ENCODE results near the gene ZBTB12. TPM values are rescaled to one million over a fixed set of nuclear protein-coding genes. Genes with fewer than 3 reads are reported as not detected.

ZBTB12 gene
- total and polyA plus RNA-seq, 9 of the 15 experiments (the other 6 are each of a cell fraction or from before 2014, with no cell fraction given), result 0.03 to 12.4 (median 5.8) TPM; not detected in 1

DNA sequence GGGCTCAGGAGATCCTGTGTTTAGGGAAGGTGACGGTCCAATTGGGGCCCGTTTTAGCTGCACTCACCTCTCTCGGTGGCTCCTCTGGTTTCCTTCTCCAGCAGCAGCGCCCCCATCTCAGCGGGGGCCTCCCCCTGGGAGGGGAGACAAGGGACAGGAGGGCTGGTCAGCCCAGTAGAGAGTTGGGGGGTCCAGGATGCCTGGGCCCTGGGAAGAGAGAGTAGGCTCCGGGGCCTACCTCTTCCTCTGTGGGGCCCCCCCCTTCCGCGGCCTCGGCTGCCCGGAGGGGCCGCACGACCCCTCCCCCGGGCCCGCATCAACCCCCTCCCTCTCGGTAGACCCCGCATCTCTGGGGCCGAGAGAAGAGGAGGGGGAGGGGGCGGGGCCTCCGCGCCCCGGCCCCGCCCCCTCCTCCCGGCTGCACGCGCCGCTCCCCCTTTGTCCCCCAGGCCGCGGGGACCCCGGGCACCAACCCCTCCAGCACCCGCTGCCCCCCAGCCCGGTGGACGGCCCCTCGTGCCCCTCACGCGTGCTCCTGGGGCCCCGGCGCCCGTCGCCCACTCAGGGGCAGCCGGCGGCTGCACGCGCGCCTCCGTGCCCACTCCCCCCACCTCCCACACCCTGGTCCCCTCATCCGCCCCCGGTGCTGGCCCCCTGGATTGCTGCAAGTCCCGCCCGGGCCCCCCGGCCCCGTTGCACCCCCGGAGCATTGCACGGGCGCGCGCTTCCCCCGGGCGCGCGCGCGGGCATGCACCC is 4.9 kb downstream of the ZBTB12 start (continued):
- TF ChIP-seq ETV1 (tag; conservative IDR thresholded peaks at IDR 0.05; ENCODE audit: low read depth) (no peak), ATF7 (IDR thresholded peaks at IDR 0.05) (no peak), FUS (optimal IDR thresholded peaks at IDR 0.05; ENCODE audit: low read depth, low read length) (no peak), FOXK1 (CRISPR knock-in tag; IDR thresholded peaks at IDR 0.05; ENCODE audit: borderline replicate concordance) (no peak), COPS2 (conservative IDR thresholded peaks at IDR 0.05) (no peak), BRCA1 (IDR thresholded peaks at IDR 0.05) (no peak), BRCA1 (CRISPR knock-in tag; IDR thresholded peaks at IDR 0.05) (no peak), HLTF (IDR thresholded peaks at IDR 0.05) (no peak), SUPT5H (IDR thresholded peaks at IDR 0.05) (no peak), CBX8 (IDR thresholded peaks at IDR 0.05; ENCODE audit: borderline replicate concordance, extremely low read depth, low read depth, low read length, poor library complexity, severe bottlenecking) (no peak), PHF21A (IDR thresholded peaks at IDR 0.05; ENCODE audit: borderline replicate concordance, low read depth) (no peak), PHF8 (IDR thresholded peaks at IDR 0.05; ENCODE audit: borderline replicate concordance, low read length) (peak; percentile 56; the same call in 1 of the 2 replicates), CHD4 (IDR thresholded peaks at IDR 0.05; ENCODE audit: insufficient read depth, insufficient replicate concordance, low read depth, low read length, poor library complexity, severe bottlenecking) (no peak), LARP7 (IDR thresholded peaks at IDR 0.05) (no peak), XRCC5 (IDR thresholded peaks at IDR 0.05; ENCODE audit: low read depth, low read length) (no peak), GABPA (tag; conservative IDR thresholded peaks at IDR 0.05; ENCODE audit: low read depth) (0 out of 2 replicates have a peak, but pooled peaks have one; percentile 15), MEIS2 (IDR thresholded peaks at IDR 0.05; ENCODE audit: partially characterized antibody) (no peak), BCL6 (CRISPR knock-in tag; IDR thresholded peaks at IDR 0.05) (no peak), SP2 (IDR thresholded peaks at IDR 0.05; ENCODE audit: extremely low read depth, low read depth, low read length, poor library complexity, severe bottlenecking) (no peak)
- TF ChIP-seq, protein P1, sequence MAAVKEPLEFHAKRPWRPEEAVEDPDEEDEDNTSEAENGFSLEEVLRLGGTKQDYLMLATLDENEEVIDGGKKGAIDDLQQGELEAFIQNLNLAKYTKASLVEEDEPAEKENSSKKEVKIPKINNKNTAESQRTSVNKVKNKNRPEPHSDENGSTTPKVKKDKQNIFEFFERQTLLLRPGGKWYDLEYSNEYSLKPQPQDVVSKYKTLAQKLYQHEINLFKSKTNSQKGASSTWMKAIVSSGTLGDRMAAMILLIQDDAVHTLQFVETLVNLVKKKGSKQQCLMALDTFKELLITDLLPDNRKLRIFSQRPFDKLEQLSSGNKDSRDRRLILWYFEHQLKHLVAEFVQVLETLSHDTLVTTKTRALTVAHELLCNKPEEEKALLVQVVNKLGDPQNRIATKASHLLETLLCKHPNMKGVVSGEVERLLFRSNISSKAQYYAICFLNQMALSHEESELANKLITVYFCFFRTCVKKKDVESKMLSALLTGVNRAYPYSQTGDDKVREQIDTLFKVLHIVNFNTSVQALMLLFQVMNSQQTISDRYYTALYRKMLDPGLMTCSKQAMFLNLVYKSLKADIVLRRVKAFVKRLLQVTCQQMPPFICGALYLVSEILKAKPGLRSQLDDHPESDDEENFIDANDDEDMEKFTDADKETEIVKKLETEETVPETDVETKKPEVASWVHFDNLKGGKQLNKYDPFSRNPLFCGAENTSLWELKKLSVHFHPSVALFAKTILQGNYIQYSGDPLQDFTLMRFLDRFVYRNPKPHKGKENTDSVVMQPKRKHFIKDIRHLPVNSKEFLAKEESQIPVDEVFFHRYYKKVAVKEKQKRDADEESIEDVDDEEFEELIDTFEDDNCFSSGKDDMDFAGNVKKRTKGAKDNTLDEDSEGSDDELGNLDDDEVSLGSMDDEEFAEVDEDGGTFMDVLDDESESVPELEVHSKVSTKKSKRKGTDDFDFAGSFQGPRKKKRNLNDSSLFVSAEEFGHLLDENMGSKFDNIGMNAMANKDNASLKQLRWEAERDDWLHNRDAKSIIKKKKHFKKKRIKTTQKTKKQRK (IDR thresholded peaks at IDR 0.05; ENCODE audit: borderline replicate concordance, low read depth, low read length), result no peak
- TF ChIP-seq, protein P2, sequence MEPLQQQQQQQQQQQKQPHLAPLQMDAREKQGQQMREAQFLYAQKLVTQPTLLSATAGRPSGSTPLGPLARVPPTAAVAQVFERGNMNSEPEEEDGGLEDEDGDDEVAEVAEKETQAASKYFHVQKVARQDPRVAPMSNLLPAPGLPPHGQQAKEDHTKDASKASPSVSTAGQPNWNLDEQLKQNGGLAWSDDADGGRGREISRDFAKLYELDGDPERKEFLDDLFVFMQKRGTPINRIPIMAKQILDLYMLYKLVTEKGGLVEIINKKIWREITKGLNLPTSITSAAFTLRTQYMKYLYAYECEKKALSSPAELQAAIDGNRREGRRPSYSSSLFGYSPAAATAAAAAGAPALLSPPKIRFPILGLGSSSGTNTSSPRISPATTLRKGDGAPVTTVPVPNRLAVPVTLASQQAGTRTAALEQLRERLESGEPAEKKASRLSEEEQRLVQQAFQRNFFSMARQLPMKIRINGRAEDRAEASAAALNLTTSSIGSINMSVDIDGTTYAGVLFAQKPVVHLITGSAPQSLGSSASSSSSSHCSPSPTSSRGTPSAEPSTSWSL (CRISPR knock-in tag; IDR thresholded peaks at IDR 0.05; ENCODE audit: borderline replicate concordance), result no peak
- TF ChIP-seq, protein P3, sequence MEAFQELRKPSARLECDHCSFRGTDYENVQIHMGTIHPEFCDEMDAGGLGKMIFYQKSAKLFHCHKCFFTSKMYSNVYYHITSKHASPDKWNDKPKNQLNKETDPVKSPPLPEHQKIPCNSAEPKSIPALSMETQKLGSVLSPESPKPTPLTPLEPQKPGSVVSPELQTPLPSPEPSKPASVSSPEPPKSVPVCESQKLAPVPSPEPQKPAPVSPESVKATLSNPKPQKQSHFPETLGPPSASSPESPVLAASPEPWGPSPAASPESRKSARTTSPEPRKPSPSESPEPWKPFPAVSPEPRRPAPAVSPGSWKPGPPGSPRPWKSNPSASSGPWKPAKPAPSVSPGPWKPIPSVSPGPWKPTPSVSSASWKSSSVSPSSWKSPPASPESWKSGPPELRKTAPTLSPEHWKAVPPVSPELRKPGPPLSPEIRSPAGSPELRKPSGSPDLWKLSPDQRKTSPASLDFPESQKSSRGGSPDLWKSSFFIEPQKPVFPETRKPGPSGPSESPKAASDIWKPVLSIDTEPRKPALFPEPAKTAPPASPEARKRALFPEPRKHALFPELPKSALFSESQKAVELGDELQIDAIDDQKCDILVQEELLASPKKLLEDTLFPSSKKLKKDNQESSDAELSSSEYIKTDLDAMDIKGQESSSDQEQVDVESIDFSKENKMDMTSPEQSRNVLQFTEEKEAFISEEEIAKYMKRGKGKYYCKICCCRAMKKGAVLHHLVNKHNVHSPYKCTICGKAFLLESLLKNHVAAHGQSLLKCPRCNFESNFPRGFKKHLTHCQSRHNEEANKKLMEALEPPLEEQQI (IDR thresholded peaks at IDR 0.05), result no peak
